Measurements from ENCODE around the gene TRMU.
"Not testable (repeated sequence)": the region's sequence is repeated elsewhere in the genome, so short reads cannot be mapped to it uniquely, and the experiment has no call there.

Gene TRMU

DNA sequence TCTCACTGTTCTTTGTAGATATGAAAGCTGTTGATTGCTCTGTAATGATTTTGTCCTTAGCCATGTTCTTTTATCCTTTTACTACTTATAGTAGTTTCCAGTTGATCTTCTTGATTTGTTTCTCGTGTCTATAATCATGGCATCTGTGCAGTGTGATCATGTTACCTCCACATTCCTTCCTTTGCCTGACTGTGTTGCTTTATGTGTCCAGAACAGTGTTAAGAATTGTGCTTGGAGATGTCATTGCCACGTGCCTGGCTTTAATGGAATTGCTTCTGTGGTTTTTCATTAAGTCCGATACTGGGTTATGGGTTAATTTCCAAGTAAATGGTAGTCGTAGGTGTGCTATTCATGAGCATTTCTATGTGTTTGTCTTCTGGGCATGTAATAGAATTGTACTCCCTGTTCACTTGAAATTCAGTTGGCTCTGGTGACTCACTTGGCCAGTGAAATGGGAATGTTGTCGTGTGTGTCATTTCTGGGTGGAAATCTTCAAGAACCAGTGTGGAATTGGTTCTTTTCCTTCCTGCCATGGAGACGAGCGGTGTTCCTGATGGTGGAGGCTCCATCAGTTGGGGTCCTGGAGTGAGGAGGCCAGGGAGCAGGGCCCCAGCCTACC lies 32.1 kb upstream of the TRMU start:
- DNase-seq: peak; percentile 42

DNA sequence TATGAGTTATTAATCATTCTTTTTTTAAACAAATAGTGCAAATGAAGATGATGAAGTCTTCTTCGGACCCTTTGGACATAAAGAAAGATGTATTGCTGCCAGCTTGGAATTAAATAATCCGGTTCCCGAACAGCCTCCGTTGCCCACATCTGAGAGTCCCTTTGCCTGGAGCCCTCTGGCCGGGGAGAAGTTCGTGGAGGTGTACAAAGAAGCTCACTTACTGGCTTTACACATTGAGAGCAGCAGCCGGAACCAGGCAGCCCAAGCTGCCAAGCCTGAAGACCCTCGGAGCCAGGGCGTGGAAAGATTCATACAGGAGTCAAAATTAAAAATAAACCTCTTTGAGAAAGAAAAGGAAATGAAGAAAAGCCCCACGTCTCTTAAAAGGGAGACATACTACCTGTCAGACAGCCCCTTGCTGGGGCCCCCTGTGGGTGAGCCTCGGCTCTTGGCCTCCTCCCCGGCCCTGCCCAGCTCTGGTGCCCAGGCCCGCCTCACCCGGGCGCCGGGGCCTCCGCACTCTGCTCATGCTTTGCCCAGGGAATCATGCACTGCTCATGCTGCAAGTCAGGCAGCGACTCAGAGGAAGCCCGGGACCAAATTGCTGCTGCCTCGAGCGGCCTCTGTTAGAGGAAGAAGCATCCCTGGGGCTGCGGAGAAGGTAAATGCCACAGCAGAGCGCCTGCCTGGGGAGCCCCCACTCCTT lies 27.1 kb upstream of the TRMU start:
- no peak for DNase-seq

- no peak for DNase-seq
Observed at GRCh38 chr22:46309526-46310085, 25.9 kb upstream of the TRMU start.

DNA sequence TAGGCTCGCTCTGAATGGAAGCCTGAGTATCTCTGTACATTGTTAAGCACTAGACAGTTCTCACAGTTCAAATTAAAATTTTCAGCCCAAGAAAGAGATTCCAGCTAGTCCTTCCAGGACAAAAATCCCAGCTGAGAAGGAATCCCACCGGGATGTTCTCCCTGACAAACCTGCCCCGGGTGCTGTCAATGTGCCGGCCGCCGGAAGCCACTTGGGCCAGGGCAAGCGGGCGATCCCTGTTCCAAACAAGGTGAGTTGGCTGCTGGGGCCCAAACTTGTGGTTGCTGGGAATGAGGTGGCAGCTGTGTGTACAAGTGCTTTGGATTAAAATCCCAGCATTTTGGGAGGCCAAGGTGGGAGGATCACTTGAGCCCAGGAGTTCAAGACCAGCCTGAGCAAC lies 23.5 kb upstream of the TRMU start:
- DNase-seq: no peak

- not testable (repeated sequence) for DNase-seq
Observed at GRCh38 chr22:46312848-46313247, 22.7 kb upstream of the TRMU start.

- no peak for DNase-seq
Observed at GRCh38 chr22:46315976-46316375, 19.5 kb upstream of the TRMU start.

- DNase-seq: no peak
Observed at GRCh38 chr22:46317646-46318045, 17.9 kb upstream of the TRMU start.

GRCh38 chr22:46318576-46318975 lies 16.9 kb upstream of the TRMU start:
- no peak for DNase-seq

GRCh38 chr22:46319319-46319718 lies 16.2 kb upstream of the TRMU start:
- DNase-seq: no peak

- DNase-seq: no peak
Observed at GRCh38 chr22:46320166-46320710, 15.3 kb upstream of the TRMU start.

DNA sequence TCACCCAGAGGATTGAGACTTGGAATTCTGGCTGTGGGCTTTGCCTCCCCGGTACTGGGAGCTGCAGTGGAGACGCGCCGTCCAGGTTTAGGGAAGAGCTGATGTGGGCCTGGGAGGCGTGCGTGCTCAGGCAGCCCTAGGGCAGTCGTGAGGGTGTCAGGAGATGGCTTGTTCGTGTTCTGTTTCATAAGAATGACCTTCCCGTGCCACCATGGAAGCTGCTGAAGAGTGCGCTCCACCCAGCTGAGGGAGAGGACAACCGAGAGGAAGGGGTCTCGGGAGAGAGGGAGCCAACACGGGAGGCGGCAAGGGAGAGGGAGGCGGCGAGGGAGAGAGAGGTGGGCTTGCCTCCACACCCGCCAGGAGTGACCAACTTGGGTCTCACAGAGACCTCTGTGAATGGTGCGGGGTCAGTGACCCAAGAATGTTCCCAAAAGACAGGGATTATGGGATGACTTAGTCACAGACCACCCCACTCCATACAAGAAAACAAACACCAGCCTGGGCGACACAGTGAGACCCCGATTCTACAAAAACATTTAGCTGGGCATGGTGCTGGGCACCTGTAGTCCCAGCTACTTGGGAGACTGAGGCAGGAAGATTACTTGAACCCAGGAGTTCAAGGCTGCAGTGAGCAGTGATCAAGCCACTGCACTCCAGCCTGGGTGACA lies 14.7 kb upstream of the TRMU start:
- no peak for DNase-seq

DNA sequence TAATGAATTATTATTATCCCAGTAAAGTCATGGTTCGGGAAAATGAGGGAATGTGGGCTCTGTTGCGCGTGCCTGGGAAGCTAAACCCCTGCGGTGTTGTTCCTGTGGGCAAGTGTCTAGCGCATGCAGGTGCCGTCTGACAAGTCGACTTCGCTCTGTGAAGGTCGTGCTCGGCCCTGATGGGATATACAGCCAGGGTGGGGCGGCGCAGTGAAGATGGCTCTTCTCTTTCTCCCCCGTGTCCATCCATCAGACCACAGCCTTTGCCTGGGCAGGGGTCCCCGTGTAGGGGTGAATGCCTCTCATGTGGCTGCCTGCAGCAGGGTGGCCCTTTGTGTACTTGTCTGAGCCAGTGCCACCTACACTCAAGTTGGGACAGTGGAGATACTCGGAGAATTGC lies 12.8 kb upstream of the TRMU start:
- no peak for DNase-seq

DNA sequence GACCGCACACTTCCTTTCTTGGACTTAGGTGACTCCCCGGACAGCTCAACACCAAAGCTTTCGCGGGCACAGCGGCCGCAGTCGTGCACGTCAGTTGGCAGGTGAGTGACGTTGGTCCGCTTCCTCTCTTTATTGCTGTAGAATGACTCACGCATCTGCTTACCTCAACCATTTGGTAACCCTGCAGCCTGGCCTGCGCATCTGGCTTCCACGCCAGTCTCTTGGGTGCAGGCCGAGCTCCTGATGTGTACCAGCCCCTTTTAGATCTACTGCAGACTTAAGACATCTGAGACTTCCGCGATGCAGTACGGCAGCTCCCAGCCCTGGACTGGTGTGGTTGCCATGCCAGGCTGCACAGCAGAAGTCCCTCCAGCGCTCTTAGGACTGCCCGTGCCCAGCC lies 12.4 kb upstream of the TRMU start:
- DNase-seq: no peak

DNA sequence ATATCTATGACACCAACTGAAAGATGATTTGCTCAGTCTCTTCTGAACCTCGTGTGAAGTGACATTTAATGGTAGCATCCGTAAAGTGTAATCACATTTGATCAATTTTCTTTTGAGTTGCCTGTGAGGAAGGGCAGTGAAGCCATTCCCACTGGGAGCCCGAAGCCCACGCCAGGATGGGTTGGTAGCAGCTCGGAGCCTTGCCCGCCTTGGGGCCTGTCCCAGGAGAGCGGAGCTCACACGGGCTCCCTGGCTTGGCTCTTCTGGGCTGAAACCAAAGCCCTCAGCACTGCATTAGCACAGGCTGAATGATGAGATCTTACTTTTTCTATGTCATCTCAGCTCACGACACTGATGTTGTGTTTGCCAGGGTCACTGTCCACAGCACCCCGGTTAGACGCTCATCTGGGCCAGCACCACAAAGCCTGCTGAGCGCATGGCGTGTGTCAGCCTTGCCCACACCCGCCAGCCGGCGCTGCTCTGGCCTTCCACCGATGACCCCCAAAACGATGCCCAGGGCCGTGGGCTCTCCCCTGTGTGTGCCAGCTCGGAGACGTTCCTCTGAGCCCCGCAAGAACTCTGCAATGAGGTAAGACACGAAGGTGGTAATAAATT lies 9.3 kb upstream of the TRMU start:
- DNase-seq: no peak

DNA sequence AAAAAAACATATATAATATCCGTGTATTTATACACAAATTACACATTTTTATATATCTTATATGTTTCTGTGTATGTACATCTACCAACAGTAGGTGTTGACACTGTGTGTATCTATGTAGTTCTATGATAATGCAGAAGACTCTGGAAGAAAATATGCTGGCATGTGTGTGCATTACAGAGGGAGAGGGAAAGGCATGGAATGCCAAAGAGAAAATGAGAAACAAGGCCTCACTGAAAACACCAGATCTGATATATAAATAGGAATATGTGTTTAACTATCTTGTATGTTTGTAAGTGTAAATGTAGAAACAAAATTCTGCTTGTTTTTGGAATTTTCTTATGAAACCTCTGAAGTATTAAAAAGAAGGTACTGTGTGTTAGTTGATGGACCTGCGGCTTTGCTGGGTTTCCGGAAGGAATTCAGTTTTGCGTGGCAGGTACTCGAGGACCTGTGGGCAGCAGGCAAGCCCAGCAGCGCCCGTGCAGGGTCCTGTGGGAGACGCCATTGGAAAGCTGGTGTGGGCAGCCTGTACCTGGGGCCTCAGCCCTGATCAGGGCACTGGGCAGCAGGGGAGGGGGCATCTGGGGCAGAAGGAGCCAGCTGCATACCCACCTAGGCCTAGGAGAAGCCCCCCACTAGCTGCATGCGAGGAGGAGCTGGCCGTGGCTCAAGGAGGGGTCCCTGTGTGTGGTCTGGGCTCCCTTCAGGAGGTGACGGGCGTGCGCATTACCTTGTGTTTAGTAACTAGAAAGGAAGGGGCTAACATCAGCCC lies 7.6 kb upstream of the TRMU start:
- DNase-seq: no peak

- DNase-seq: no peak
Observed at GRCh38 chr22:46328797-46329196, 6.7 kb upstream of the TRMU start.

GRCh38 chr22:46329616-46330015 lies 5.9 kb upstream of the TRMU start:
- no peak for DNase-seq

DNA sequence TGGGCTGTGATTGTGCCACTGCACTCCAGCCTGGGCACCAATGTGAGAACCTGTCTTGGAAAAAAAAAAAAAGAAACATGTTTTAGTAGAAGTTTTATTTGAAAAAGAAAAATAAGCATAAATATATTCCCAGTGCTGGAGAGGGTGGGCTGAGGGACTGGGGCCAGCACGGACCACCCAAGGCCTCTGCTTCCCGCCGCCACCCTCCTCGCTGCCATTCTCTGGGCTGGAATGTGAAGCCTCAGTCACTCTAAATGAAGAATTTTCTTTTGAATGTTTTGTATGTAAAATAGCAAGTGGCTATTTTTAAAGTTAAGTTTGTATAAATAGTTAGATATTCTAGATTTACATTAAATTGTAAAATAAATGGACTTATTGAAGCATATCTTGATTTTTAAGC lies 5.1 kb upstream of the TRMU start:
- DNase-seq: no peak

DNA sequence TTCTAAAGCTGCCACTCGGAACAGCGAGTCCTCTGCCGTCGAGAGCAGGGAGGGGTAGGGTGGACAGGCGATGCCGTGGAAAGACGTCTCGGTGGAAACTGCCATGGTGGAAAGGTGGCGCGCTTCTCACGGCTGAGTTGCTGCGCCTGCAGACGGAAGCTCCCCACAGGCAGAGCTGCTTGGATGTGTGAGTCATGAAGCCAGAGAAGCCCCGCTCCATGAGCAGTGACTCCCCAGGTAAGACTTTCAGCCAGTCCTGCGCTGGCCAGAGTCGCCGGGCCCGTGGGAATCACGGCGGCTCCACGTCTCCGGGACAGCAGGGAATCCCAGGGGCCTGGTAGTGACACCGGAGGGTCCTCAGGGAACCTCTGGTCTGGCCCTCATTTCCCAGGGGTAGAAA lies 4.0 kb upstream of the TRMU start:
- DNase-seq: no peak

DNA sequence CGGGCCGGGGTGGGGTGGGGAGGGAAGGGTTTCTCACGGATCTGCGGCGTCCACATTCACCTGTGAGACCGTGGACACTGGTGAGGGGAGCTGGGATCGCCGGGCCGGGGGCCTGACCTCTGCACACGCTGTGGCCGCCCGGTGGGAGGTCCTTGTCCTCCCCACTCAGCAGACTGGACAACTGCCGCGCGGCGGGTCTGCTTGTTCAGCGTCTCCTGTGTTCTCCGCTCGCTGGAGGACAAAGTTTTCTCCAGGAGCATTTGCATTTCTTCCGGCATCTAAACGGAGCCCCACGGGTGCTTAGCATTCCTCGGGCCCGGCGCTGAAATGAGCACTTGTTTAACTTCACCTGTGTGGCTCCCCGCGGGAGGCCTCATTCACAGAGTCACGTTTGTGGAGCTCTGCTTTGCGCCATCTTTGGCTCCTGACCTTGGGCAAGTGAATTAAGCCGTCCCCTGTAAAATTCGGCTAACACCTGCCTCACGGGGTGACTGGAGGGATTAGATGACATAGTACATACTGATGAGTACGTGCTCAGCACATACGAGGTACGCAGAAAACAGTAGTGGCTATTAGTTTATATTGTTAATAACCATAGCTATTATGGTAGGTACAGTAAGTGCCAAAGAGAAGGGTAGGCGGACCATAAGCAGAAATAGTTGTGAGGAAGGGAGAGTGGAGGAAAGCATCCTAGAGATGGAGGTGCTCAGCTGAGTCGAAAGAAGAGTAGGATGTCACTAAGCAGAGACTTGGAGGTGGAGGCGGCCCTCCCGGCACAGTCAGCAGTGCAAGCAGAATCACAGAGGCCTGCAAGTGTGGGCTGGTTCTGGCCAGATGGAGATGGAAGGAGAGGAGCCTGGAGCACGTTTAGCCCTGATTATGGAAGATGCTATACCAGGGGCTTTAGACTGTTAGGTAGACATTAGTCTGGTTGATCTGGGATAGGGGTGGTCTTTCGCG lies 885 bp downstream of the TRMU start:
- DNase-seq: no peak

DNA sequence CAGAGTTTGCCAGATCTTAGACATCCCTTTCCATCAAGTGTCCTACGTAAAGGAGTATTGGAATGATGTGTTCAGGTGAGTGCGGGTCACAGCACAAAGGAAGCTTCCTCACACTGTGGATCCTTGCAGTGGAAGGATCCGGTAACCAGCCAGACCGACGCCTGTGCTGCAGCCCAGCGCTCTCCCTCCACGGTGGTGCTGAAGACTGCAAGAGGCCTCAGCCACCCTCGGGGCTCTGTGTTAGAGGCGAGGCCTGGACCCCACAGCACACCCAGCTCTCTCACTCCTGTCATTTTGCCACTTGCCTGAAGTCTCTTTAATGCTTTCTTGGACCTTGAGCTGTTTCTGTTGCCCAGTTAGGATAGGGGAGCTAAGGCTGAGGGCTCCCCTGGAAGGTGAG lies 2.4 kb downstream of the TRMU start:
- DNase-seq: no peak

All from NCI-H2171 treated with DMSO at 0.1 percent for 48 hours (cell line).